Endometrial microvascular endothelial cells (primary cell): ENCODE measurements around the gene ANKRD13D. TPM values are rescaled to one million over a fixed set of nuclear protein-coding genes. Genes with fewer than 3 reads are reported as not detected.

Experiments used
- in situ Hi-C: cut with HindIII; loops from 2 replicates; pipeline ENCODE4 v1.10.0; 2017; ENCODE audit warnings: low sequenced_read_pairs, low pct_unique_long_range_greater_than_20kb; ENCODE audit errors: inconsistent ontology term
- total RNA-seq: library from RNA; depleted of rRNA; stranded (reverse); fragments of >200 nt; gene quantifications from one replicate; pipeline ENCODE4 v1.2.3, GENCODE V29; 2015; ENCODE audit errors: inconsistent ontology term

The ANKRD13D gene
- total RNA-seq, 1 donor from 2014 or later = 19.7 TPM

DNA sequence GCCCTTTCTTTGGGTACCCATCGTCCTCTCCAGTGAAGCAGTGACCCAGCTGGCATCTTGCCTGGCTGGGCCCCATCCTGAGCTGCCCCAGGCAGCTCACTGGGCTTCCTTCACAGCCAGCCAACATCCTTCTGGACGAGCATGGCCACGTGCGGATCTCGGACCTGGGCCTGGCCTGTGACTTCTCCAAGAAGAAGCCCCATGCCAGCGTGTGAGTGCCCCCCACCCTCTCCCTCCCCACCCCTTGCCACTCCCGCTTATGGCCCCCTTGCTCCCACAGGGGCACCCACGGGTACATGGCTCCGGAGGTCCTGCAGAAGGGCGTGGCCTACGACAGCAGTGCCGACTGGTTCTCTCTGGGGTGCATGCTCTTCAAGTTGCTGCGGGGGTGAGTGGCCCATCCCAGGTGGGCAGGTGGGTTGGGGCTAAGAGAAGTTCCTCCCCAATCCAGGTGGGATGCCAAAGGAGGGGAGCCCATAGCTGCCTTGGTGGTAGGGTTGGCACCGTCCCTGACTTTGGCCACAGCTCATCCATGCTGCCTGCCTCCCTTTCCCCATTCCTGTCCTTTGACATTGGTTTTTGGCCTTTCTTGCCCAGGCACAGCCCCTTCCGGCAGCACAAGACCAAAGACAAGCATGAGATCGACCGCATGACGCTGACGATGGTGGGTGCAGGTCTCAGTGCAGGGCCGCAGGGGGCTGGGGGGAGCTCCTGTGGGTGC lies 6.8 kb upstream of the ANKRD13D start:
- in situ Hi-C loops = no loop called here

DNA sequence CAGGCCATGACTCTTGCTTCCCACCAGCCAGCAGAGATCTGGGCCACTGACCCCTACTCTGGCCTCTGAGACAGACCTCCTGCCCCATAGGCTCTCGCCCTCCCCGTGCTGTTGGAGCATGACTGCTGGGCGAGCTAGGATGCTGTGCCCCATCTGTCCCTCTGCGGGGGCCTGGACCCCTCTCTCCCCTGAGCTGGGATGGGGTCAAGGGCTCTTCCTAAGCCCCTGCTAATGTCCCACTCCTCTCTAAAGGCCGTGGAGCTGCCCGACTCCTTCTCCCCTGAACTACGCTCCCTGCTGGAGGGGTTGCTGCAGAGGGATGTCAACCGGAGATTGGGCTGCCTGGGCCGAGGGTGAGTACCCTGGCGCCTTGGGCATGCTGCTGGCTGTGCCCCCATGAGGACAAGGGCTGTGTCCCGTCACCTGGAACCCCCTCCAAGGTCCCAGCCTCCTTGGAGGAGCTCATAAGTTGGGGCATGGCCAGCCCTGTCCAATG lies 6.2 kb upstream of the ANKRD13D start:
- in situ Hi-C loops = no loop called here

DNA sequence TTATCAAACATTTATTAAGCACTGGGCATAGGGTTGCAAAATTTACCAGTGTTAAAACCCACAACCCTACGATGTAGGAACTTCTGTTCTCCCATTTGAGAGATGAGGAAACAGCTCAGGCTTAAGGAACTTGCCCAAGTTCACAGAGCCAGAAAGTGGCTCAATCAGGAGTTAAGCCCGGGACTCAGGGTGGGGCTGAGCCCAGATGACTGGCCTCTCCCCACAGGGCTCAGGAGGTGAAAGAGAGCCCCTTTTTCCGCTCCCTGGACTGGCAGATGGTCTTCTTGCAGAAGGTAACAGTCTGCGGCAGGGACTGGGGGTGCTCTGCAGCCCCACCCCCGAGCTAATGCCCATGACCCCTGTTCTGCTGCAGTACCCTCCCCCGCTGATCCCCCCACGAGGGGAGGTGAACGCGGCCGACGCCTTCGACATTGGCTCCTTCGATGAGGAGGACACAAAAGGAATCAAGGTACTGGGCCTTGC lies 5.6 kb upstream of the ANKRD13D start:
- in situ Hi-C loops = no loop called here

DNA sequence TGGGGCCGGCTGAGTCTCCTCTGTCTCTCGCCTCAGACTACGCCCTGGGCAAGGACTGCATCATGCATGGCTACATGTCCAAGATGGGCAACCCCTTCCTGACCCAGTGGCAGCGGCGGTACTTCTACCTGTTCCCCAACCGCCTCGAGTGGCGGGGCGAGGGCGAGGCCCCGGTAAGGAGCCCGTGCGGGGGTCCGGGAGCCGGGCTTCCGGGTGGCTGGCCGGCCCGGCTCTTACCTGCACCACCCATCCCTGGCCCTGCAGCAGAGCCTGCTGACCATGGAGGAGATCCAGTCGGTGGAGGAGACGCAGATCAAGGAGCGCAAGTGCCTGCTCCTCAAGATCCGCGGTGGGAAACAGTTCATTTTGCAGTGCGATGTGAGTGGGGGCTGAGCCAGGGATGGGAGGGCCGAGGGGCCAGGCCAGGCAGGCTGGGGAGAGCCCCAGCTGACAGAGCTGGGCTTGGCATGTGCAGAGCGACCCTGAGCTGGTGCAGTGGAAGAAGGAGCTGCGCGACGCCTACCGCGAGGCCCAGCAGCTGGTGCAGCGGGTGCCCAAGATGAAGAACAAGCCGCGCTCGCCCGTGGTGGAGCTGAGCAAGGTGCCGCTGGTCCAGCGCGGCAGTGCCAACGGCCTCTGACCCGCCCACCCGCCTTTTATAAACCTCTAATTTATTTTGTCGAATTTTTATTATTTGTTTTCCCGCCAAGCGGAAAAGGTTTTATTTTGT lies 4.1 kb upstream of the ANKRD13D start:
- in situ Hi-C loops = no loop called here

DNA sequence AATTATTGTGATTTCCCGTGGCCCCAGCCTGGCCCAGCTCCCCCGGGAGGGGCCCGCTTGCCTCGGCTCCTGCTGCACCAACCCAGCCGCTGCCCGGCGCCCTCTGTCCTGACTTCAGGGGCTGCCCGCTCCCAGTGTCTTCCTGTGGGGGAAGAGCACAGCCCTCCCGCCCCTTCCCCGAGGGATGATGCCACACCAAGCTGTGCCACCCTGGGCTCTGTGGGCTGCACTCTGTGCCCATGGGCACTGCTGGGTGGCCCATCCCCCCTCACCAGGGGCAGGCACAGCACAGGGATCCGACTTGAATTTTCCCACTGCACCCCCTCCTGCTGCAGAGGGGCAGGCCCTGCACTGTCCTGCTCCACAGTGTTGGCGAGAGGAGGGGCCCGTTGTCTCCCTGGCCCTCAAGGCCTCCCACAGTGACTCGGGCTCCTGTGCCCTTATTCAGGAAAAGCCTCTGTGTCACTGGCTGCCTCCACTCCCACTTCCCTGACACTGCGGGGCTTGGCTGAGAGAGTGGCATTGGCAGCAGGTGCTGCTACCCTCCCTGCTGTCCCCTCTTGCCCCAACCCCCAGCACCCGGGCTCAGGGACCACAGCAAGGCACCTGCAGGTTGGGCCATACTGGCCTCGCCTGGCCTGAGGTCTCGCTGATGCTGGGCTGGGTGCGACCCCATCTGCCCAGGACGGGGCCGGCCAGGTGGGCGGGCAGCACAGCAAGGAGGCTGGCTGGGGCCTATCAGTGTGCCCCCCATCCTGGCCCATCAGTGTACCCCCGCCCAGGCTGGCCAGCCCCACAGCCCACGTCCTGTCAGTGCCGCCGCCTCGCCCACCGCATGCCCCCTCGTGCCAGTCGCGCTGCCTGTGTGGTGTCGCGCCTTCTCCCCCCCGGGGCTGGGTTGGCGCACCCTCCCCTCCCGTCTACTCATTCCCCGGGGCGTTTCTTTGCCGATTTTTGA lies 3.3 kb upstream of the ANKRD13D start:
- in situ Hi-C loops = no loop called here

DNA sequence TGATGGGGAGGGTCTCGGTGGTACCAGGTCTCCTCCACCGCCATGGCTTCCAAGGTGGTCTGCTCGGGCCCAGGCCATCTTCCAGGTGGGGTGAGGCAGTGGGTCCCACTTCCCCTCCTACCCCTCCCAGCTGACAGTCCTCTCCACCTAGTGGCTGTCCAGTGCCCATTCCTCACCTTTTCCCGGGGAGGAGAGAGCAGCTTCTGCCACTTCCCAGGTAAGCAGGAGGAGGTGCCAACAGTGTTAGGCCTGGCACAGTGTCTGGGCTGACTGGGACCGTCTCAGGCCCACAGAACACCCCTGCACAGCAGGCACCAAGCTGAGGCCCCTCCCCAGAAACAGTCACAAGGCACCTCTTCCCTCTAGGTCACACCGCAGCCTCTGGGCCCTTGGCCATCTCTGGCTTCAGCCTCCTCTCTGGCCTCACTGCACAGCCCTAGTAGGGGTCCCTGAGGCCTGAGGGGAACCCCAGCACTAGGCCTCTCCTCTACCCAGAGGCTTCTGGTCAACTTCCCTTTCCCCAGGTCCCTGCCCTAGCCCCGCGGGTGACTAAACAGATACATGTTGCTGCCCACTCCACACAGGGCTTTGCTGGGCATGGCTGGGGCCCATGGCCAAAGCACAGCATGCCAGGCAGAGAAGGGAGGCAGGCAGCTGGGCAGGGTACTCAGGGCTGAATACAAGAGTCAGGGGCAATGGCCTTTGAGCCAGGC lies 2.3 kb upstream of the ANKRD13D start:
- in situ Hi-C loops = no loop called here

DNA sequence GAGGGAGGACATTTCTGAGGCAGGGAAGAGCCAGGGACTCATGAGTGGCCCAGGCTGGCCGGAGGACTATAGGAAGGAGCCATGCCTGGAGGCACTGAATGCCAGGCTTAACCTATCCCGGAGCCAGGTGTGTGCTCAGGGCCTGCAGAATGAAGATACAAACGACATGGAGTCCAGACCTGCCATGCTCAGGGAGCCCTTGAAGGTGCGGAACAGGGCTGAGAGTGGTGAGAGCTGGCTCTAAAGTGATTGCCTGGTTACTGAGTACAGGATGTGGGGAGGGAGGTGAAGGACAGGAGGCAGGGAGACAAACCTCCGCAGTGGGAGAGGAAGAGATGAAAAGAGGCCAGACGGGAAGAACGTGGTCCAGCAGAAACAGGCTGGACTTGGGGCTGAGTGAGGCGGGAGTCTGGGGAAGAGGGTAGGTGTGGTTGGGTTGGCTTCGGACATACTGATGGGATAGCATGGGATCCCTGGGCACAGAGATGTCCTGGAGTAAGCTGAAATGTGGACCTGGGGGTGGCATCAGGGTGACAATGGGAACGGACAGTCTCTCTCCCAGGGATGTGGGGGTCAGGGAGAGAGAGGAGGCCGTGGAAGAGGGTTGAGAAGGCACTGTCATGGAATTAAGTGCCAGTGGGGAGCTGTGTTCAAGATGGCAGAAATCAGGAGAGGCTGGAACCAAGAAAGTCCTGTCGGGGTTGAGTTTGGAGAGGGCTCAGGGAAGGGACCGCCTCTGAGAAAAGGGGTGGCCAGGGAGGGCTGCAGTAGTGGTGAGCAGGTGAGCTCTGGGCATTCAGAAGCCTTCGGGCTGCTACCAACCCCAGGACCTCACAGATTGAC lies 1.5 kb upstream of the ANKRD13D start:
- in situ Hi-C loops = no loop called here

DNA sequence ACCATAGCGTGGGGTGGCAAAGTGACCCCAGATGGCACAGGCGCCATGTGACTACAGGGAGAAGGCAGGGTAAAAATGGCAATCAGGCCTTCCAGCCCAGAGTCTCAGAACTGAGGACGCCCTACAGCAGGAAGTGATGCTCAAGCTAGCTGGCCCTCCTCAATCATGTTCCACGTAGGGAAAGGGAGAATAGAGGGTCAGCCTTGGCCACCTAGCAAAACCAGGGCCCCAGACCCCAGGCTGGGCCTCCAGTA lies 978 bp upstream of the ANKRD13D start:
- in situ Hi-C loops = no loop called here

DNA sequence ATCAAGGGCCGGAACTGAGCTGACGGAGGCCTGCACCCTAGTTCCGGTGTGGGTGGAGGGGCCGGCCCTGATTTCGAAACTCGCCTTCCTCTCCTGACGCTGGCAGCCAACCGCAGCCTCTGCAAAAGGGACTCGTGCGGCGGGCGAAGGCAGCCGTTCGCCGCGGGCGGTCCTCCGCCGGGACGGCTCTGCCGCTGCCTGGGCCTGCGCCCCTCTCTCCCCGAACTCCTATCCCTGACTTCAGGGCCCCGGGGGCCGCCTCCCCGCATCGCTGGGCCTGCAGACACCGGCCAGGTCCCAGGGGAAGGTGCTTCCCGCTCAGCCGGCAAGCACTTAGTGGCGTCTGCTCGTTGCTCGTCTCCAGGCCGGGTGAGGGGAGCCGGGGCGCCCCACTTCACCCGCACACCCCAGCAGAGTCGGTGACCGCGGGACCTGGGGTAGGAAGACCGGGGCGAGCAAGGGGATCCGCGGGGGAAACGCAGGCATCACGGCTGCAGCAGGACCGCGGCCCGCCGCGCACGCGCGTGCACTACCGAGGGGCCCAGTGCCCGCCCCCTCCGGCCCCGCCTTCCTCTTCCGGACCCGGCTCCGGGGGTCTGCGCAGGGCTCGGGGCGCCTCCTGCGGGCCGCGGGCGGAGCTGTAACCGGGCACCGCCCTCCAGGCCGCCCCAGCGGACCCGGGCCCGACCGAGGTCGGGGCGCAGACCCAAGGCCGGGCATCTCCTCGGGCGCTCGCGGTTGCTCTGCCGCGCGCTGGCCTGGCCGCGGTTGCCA lies 464 bp upstream of the ANKRD13D start:
- in situ Hi-C loops = no loop called here

DNA sequence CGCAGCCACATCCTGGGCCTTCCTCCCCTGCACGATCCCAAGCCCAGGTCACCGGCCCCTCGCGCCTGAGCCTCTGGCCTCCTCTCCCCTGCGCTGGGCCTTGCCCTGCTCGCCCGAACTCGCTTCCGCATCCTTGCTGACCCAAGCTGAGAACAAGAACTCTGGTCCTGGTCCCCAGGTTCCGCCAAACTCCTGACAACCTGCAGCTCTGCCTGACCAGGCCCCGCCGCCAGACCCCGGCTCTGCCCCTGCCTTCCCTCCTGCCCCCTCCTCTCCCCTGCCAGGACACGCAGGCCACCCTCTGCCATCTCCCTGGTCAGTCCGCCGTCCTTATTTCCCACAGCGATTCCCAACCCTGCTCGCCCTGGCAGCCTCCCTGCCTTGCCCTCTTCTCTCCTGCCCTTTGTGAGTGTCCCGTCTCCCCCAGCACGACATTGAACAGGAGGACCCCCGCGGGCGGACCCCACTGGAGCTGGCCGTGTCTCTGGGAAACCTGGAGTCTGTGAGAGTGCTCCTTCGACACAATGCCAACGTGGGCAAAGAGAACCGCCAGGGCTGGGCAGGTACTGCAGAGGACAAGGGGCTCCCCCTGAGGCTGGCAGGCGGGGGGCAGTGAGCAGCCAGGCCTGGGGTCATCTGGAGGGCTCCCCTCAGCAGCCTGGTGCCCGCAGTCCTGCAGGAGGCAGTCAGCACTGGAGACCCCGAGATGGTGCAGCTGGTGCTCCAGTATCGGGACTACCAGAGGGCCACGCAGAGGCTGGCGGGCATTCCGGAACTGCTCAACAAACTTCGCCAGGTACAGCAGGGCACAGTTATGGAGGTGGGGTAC lies 762 bp downstream of the ANKRD13D start:
- in situ Hi-C loops = no loop called here

DNA sequence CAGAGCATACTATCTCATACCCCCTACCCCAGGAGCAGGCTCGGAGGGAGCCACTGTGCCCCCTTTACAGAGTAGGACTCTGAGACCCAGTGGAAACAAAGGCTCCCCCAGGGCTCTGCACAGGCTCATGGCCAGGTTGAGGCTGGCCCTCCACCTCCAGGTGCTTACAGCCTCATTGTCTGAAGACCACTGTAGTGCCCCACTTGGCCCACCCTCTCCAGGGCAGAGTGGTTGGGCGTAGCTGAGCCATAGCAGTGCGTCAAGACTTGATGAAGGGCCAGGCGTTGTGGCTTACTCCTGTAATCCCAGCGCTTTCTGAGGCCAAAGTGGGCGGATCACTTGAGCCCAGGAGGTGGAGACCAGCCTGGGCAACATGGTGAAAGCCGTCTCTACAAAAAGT lies 1.7 kb downstream of the ANKRD13D start:
- in situ Hi-C loops = no loop called here

DNA sequence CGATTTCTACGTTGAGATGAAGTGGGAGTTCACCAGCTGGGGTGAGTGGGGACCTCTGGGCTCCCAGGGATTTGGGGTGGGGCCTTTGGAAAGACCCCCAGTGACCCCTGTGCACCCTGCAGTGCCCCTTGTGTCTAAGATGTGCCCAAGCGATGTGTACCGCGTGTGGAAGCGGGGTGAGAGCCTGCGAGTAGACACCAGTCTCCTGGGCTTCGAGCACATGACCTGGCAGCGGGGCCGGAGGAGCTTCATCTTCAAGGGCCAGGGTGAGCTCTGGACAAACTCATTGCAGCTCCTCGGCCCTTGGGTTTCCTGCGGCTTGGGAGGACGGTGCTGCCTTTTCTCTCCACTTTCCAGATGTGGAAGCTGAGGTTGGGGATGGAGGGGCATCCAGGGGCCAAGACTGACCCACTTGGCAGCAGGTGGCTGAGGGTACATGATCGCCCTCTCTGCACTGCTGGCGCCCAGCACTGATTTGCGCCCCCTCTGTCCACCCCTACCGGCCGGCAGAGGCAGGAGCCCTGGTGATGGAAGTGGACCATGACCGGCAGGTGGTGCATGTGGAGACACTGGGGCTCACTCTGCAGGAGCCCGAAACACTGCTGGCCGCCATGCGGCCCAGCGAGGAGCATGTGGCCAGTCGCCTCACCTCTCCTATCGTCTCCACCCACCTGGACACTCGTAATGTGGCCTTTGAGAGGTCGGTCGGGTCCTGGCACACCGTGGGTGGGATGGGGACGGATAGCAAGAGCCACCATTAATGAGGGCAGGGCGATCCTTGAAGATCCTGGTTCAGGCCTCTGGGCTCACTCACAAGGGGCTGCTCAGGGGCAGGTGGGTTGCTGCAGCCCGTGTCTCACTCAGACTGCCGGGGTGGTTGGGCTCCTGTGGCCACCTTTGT lies 2.6 kb downstream of the ANKRD13D start:
- in situ Hi-C loops = no loop called here

DNA sequence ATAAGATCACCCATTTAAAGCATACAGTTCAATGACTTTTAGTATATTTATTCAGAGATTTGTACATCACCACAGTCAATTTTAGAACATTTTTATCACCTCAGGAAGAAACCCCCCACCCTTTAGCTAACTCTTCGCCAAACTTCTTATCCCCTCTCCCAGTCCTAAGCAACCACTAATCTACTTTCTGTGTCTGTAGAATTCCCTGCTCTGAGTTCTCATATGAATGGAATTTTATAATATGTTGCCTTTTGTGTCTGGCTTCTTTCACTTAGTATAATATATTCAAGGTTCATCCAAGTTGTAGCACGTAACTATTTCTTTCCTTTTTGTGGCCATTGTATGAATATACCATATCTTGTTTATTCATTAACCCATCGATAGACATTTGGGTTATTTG lies 3.6 kb downstream of the ANKRD13D start:
- in situ Hi-C loops = no loop called here

DNA sequence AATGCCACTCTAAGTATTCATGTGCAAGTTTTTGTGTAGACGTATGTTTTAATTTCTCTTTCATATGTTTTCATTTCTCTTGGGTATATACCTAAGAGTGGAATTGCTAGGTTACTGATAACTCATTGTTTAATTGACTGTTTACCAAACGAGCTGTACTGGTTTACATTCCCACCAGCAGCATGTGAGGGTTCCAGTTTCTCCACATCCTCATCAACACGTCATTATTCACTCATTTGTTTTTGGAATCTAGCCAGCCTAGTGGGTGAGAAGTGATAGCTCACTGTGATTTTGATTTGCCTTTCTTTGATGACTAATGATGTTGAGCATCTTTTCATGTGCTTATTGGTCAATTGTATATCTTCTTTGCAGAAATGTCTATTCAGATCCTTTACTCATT lies 4.0 kb downstream of the ANKRD13D start:
- in situ Hi-C loops = no loop called here

DNA sequence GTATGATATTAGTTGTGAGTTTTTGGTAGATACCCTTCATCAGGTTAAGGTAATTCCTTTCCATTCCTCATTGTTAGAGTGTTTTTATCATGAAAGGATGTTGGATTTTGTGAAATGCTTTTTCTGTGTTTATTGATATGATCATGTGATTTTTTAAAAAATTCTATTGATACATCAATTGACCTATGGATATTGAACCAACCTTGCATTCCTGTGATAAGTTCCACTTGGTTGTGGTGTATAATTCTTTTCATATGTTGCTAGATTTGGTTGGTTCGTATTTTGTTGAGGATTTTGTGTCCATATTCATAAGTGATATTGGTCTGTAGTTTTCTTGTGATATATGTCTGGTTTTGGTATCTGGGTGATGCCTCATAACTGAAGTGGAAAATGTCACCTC lies 6.7 kb downstream of the ANKRD13D start:
- in situ Hi-C loops = no loop called here

DNA sequence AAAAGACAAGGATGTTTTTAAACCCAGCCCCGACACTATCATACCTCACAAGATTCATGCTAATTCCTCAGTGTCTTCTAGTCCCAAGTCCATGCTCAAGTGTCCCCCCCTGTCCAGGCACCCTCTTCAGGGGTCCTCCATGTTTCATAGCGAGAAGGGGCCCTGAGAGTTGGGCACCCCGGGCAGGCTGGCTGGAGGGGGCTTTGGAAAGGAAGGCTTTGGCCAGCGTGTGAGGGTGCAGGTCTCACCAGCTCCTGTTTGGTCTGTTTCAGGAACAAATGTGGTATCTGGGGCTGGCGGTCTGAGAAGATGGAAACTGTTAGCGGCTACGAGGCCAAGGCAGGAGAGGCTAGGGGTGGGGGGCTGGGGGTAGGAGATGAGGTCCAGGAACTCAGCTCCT lies 9.7 kb downstream of the ANKRD13D start:
- in situ Hi-C loops = no loop called here
